ENCODE measurements around the gene TPO.
A peak's percentile ranks its signal among the peaks of the same experiment; 100 is the strongest.

Gene TPO

GRCh38 chr2:1451422-1451821 is 38.2 kb downstream of the TPO start:
- DNase-seq, result no peak

- no peak for DNase-seq
These were observed 40.3 kb downstream of the TPO start for GRCh38 chr2:1453561-1453960.

- no peak for DNase-seq
These were observed 41.1 kb downstream of the TPO start for GRCh38 chr2:1454346-1454745.

- DNase-seq, result peak; percentile 76
These were observed 42.2 kb downstream of the TPO start for GRCh38 chr2:1455466-1455865.

- DNase-seq, result no peak
These were observed 45.2 kb downstream of the TPO start for GRCh38 chr2:1458432-1458831.

- DNase-seq, result no peak
These were observed 46.5 kb downstream of the TPO start for GRCh38 chr2:1459727-1460126.

GRCh38 chr2:1460851-1461418 is 47.7 kb downstream of the TPO start:
- no peak for DNase-seq

GRCh38 chr2:1461507-1462390 is 48.5 kb downstream of the TPO start:
- no peak for DNase-seq

- no peak for DNase-seq
These were observed 49.7 kb downstream of the TPO start for GRCh38 chr2:1462994-1463393.

- DNase-seq, result no peak
These were observed 59.1 kb downstream of the TPO start for GRCh38 chr2:1472350-1472749.

GRCh38 chr2:1476617-1477195 is 63.4 kb downstream of the TPO start:
- DNase-seq, result no peak

GRCh38 chr2:1477196-1478040 is 64.2 kb downstream of the TPO start:
- DNase-seq, result no peak

- DNase-seq, result no peak
These were observed 65.3 kb downstream of the TPO start for GRCh38 chr2:1478311-1479305.

GRCh38 chr2:1479346-1479745 is 66.1 kb downstream of the TPO start:
- peak; percentile 9 for DNase-seq

GRCh38 chr2:1480671-1481076 is 67.4 kb downstream of the TPO start:
- DNase-seq, result no peak

GRCh38 chr2:1481406-1482252 is 68.4 kb downstream of the TPO start:
- no peak for DNase-seq

- no peak for DNase-seq
These were observed 69.0 kb downstream of the TPO start for GRCh38 chr2:1482253-1482675.

- no peak for DNase-seq
These were observed 69.7 kb downstream of the TPO start for GRCh38 chr2:1482981-1483380.

GRCh38 chr2:1483551-1483950 is 70.3 kb downstream of the TPO start:
- DNase-seq, result no peak

- DNase-seq, result no peak
These were observed 71.0 kb downstream of the TPO start for GRCh38 chr2:1484131-1484884.

Data from fibroblast of skin of back (primary cell).